Panc1 (cell line): Measurements from ENCODE around the gene FNIP2.

Experiments used
- CTCF ChIP-seq: fragments of 450-650 bp; IDR thresholded peaks from 2 replicates; pipeline ENCODE4 v1.5.1; 2017; ENCODE audit warnings: mild to moderate bottlenecking
- REST ChIP-seq, 2 experiments: IDR thresholded peaks; 2 replicates each; pipeline ENCODE4 v1.6.1; 2011 to 2012; ENCODE audit warnings: low read depth in 2 of 2, control low read depth in 1 of 2, low read length in 1 of 2, mild to moderate bottlenecking in 1 of 2, moderate library complexity in 1 of 2; ENCODE audit not compliant: insufficient read depth in 1 of 2
- SIN3A ChIP-seq: IDR thresholded peaks from 2 replicates; pipeline ENCODE4 v1.6.1; 2012; ENCODE audit warnings: low read depth, mild to moderate bottlenecking, low read length, moderate library complexity, borderline replicate concordance; ENCODE audit not compliant: insufficient read depth

- TF ChIP-seq SIN3A (no peak), REST (IDR thresholded peaks at IDR 0.05; ENCODE audit: insufficient read depth in 1 of 2, low read depth in 2 of 2, low read length in 1 of 2) (no peak), CTCF (no peak)
Measured at GRCh38 chr4:158949099-158949498, 180.3 kb downstream of the FNIP2 start.
